Breast epithelium (tissue), 4 donors: ENCODE results near the gene SYT12. TPM values are rescaled to one million over a fixed set of nuclear protein-coding genes. Genes with fewer than 3 reads are reported as not detected.
A peak's percentile ranks its signal among the peaks of the same experiment; 100 is the strongest.

ENCODE experiments used
- DNase-seq, 2 donors: peaks; one replicate each; pipeline ENCODE4 v3.0.0-alpha.2; 2019; ENCODE audit warnings: low spot score in 2 of 2
- H3K27ac ChIP-seq, 2 donors: fragments of 200-600 bp; sonication (generic) in 1 of 2; one replicate each; pipeline ENCODE4 v1.5.1; 2016 to 2019; ENCODE audit warnings: mild to moderate bottlenecking in 1 of 2
- H3K27me3 ChIP-seq, 2 donors: fragments of 200-600 bp; sonication (generic) in 1 of 2; one replicate each; pipeline versions ENCODE4 v1.5.1 to v1.6.0; 2017 to 2019; ENCODE audit warnings: control low read depth in 1 of 2, mild to moderate bottlenecking in 1 of 2
- H3K36me3 ChIP-seq: fragments of 200-600 bp; one replicate; pipeline ENCODE4 v1.5.1; 2019
- H3K4me1 ChIP-seq, 2 donors: fragments of 200-600 bp; sonication (generic); one replicate each; pipeline ENCODE4 v1.5.1; 2016 to 2019; ENCODE audit warnings: control low read depth in 1 of 2
- H3K4me3 ChIP-seq, 3 donors: fragments of 200-600 bp; sonication (generic); 1 replicate in 2 of 3; 2 replicates in 1 of 3; pipeline ENCODE4 v1.5.1; 2016 to 2019; ENCODE audit warnings: mild to moderate bottlenecking in 3 of 3, moderate library complexity in 2 of 3
- H3K9me3 ChIP-seq, 2 donors: fragments of 200-600 bp; sonication (generic) in 1 of 2; one replicate each; pipeline ENCODE4 v1.5.1; 2016 to 2019; ENCODE audit warnings: control low read depth in 1 of 2
- CTCF ChIP-seq, 3 donors: fragments of 450-650 bp; IDR thresholded peaks; one replicate each; pipeline ENCODE4 v1.5.1; 2016 to 2017; ENCODE audit warnings: antibody characterized with exemption in 3 of 3, mild to moderate bottlenecking in 3 of 3, moderate library complexity in 3 of 3
- POLR2A ChIP-seq: fragments of 450-650 bp; IDR thresholded peaks from one replicate; pipeline ENCODE4 v1.6.1; 2016; ENCODE audit warnings: antibody characterized with exemption, mild to moderate bottlenecking, moderate library complexity
- POLR2AphosphoS5 ChIP-seq, 3 donors: sonication (generic); formaldehyde crosslinking; IDR thresholded peaks; one replicate each; pipeline ENCODE4 v1.6.1; 2017; ENCODE audit warnings: antibody characterized with exemption in 3 of 3
- intact Hi-C: fragments of 100-400 bp; cut with DNase I; formaldehyde crosslinking; loops from one replicate; pipeline ENCODE4 v1.15.1; 2023; ENCODE audit warnings: low total_unique reads
- total RNA-seq, 3 donors: library from RNA; depleted of rRNA; stranded (reverse); fragments of >200 nt; gene quantifications; one replicate each; pipeline ENCODE4 v1.1.0, GENCODE V29; 2016

SYT12 gene
- total RNA-seq, 3 donors from 2014 or later = 0.16 to 30.3 (median 10.2) TPM

- peaks cover 0 to 3% of the 10 kb centered on the region in 2 donors for H3K27me3 ChIP-seq
- DNase-seq = no peak
- no peak for TF ChIP-seq POLR2AphosphoS5 (IDR thresholded peaks at IDR 0.05)
- TF ChIP-seq POLR2A = no peak
- no peak for TF ChIP-seq CTCF (IDR thresholded peaks at IDR 0.05)
- no peak overlapping the region for H3K27ac ChIP-seq
- intact Hi-C loops = no loop called here
- no peaks in the 10 kb centered on the region for H3K9me3 ChIP-seq
- no peak overlapping the region for H3K4me3 ChIP-seq
- H3K36me3 ChIP-seq = no peaks in the 10 kb centered on the region
- H3K4me1 ChIP-seq = peaks cover 0 to 4% of the 10 kb centered on the region in 2 donors
Observed at GRCh38 chr11:67020949-67021348, 2.0 kb upstream of the SYT12 start.

GRCh38 chr11:67022341-67022933, 497 bp upstream of the SYT12 start:
- intact Hi-C loops = no loop called here

GRCh38 chr11:67023957-67024353, 1.0 kb downstream of the SYT12 start:
- H3K27me3 ChIP-seq = peaks cover 0 to 3% of the 10 kb centered on the region in 2 donors
- intact Hi-C loops = no loop called here
- no peak for TF ChIP-seq CTCF (IDR thresholded peaks at IDR 0.05)
- no peak for TF ChIP-seq POLR2AphosphoS5 (IDR thresholded peaks at IDR 0.05)
- TF ChIP-seq POLR2A = no peak
- H3K4me3 ChIP-seq = peak overlapping the region in 2 of 3 donors; percentile 67 to 82
- DNase-seq = no peak
- H3K27ac ChIP-seq = peak overlapping the region; percentile 88 to 90
- H3K4me1 ChIP-seq = peaks cover 4 to 11% of the 10 kb centered on the region in 2 donors
- no peaks in the 10 kb centered on the region for H3K9me3 ChIP-seq
- no peaks in the 10 kb centered on the region for H3K36me3 ChIP-seq

More at GRCh38 chr11:67022341-67022933, 497 bp upstream of the SYT12 start:
- Histone ChIP-seq H3K4me3 (peak overlapping the region; percentile 23 to 82 (median 67)), H3K4me1 (peaks cover 0 to 11% of the 10 kb centered on the region in 2 donors), H3K9me3 (no peaks in the 10 kb centered on the region), H3K36me3 (no peaks in the 10 kb centered on the region), H3K27ac (peak overlapping the region; percentile 88 to 90), H3K27me3 (peaks cover 0 to 3% of the 10 kb centered on the region in 2 donors)
- DNase-seq = peak; percentile 79 to 92
- TF ChIP-seq POLR2AphosphoS5 (IDR thresholded peaks at IDR 0.05) (peak in 2 of 3 donors; percentile 48 to 59), CTCF (IDR thresholded peaks at IDR 0.05) (no peak)

- Histone ChIP-seq H3K27ac (peak overlapping the region; percentile 88 to 90), H3K36me3 (no peaks in the 10 kb centered on the region), H3K9me3 (no peaks in the 10 kb centered on the region), H3K4me1 (peaks cover 4 to 11% of the 10 kb centered on the region in 2 donors), H3K27me3 (peaks cover 0 to 3% of the 10 kb centered on the region in 2 donors), H3K4me3 (peak overlapping the region in 2 of 3 donors; percentile 67 to 82)
- intact Hi-C loops = no loop called here
- no peak for DNase-seq
- TF ChIP-seq CTCF (IDR thresholded peaks at IDR 0.05) (no peak), POLR2AphosphoS5 (IDR thresholded peaks at IDR 0.05) (no peak), POLR2A (no peak)
Observed at GRCh38 chr11:67024410-67024809, 1.5 kb downstream of the SYT12 start.

GRCh38 chr11:67024966-67025365, 2.0 kb downstream of the SYT12 start:
- Histone ChIP-seq H3K4me3 (no peak overlapping the region), H3K27me3 (peaks cover 0 to 3% of the 10 kb centered on the region in 2 donors), H3K4me1 (peaks cover 4 to 11% of the 10 kb centered on the region in 2 donors), H3K9me3 (no peaks in the 10 kb centered on the region), H3K36me3 (no peaks in the 10 kb centered on the region), H3K27ac (peak overlapping the region; percentile 88 to 90)
- intact Hi-C loops = no loop called here
- TF ChIP-seq POLR2A (no peak), POLR2AphosphoS5 (IDR thresholded peaks at IDR 0.05) (no peak), CTCF (IDR thresholded peaks at IDR 0.05) (no peak)
- DNase-seq = no peak
